Liver (tissue), 9 donors: ENCODE data around the gene LMBR1L. TPM values are rescaled to one million over a fixed set of nuclear protein-coding genes. Genes with fewer than 3 reads are reported as not detected.

Experiments
- DNase-seq: peaks from one replicate; pipeline ENCODE4 v3.0.0-alpha.2; 2017; ENCODE audit warnings: low spot score
- H3K27ac ChIP-seq, 2 donors: one replicate each; pipeline ENCODE4 v1.7.0; 2013; ENCODE audit warnings: inconsistent platforms in 2 of 2, low read length in 2 of 2, control low read depth in 1 of 2, low read depth in 1 of 2, mild to moderate bottlenecking in 1 of 2
- H3K27me3 ChIP-seq, 4 donors: one replicate each; pipeline versions ENCODE4 v1.6.1 to v1.7.0; 2013; ENCODE audit warnings: low read length in 3 of 4, inconsistent platforms in 1 of 4, mild to moderate bottlenecking in 1 of 4, moderate library complexity in 1 of 4; ENCODE audit not compliant: control insufficient read depth in 4 of 4, insufficient read depth in 4 of 4
- H3K36me3 ChIP-seq, 4 donors: one replicate each; pipeline versions ENCODE4 v1.6.1 to v1.7.0; 2013; ENCODE audit warnings: low read length in 3 of 4, mild to moderate bottlenecking in 3 of 4, low read depth in 1 of 4, moderate library complexity in 1 of 4; ENCODE audit not compliant: control insufficient read depth in 4 of 4, insufficient read depth in 3 of 4
- H3K4me1 ChIP-seq, 4 donors: one replicate each; pipeline versions ENCODE4 v1.6.1 to v1.7.0; 2013; ENCODE audit warnings: low read length in 3 of 4, mild to moderate bottlenecking in 3 of 4, moderate library complexity in 1 of 4; ENCODE audit not compliant: control insufficient read depth in 4 of 4, insufficient read depth in 4 of 4
- H3K4me3 ChIP-seq, 3 donors: one replicate each; pipeline versions ENCODE4 v1.6.1 to v1.7.0; 2013; ENCODE audit warnings: low read length in 3 of 3, control low read depth in 1 of 3, low read depth in 1 of 3, mild to moderate bottlenecking in 1 of 3
- H3K9ac ChIP-seq, 2 donors: one replicate each; pipeline ENCODE4 v1.7.0; 2013; ENCODE audit warnings: low read length in 2 of 2, mild to moderate bottlenecking in 2 of 2, moderate library complexity in 2 of 2, control low read depth in 1 of 2, low read depth in 1 of 2
- H3K9me3 ChIP-seq, 4 donors: one replicate each; pipeline versions ENCODE4 v1.6.1 to v1.7.0; 2013; ENCODE audit warnings: low read length in 3 of 4; ENCODE audit not compliant: control insufficient read depth in 4 of 4
- ATF3 ChIP-seq: IDR thresholded peaks from 2 replicates; pipeline ENCODE4 v1.6.1; 2016; ENCODE audit warnings: antibody characterized with exemption
- CTCF ChIP-seq: fragments of 150-350 bp; IDR thresholded peaks from 2 replicates; pipeline ENCODE4 v1.5.1; 2017; ENCODE audit warnings: improper control_type of control experiment, low read depth, low read length; ENCODE audit not compliant: missing input control
- EGR1 ChIP-seq, 2 donors: IDR thresholded peaks; 2 replicates each; pipeline ENCODE4 v1.6.1; 2016 to 2018; ENCODE audit warnings: antibody characterized with exemption in 2 of 2, low read depth in 2 of 2
- FOXA1 ChIP-seq: IDR thresholded peaks from 2 replicates; pipeline ENCODE4 v1.6.1; 2016; ENCODE audit warnings: antibody characterized with exemption
- FOXA2 ChIP-seq: IDR thresholded peaks from 2 replicates; pipeline ENCODE4 v1.6.1; 2016; ENCODE audit warnings: antibody characterized with exemption
- GABPA ChIP-seq, 2 donors: IDR thresholded peaks in 1 of 2; conservative IDR thresholded peaks in 1 of 2; 2 replicates each; pipeline ENCODE4 v1.6.1; 2016; ENCODE audit warnings: antibody characterized with exemption in 2 of 2, mild to moderate bottlenecking in 1 of 2, moderate library complexity in 1 of 2
- HNF4A ChIP-seq, 2 donors: conservative IDR thresholded peaks; 2 replicates each; pipeline ENCODE4 v1.6.1; 2016; ENCODE audit warnings: antibody characterized with exemption in 2 of 2, mild to moderate bottlenecking in 2 of 2
- HNF4G ChIP-seq: IDR thresholded peaks from 2 replicates; pipeline ENCODE4 v1.6.1; 2016; ENCODE audit warnings: antibody characterized with exemption
- JUND ChIP-seq, 2 donors: IDR thresholded peaks; 2 replicates each; pipeline ENCODE4 v1.6.1; 2016; ENCODE audit warnings: antibody characterized with exemption in 2 of 2
- MAX ChIP-seq: IDR thresholded peaks from 2 replicates; pipeline ENCODE4 v1.6.1; 2016; ENCODE audit warnings: antibody characterized with exemption
- NR2F2 ChIP-seq: IDR thresholded peaks from 2 replicates; pipeline ENCODE4 v1.6.1; 2016; ENCODE audit warnings: antibody characterized with exemption
- RAD21 ChIP-seq, 2 donors: IDR thresholded peaks; 2 replicates each; pipeline ENCODE4 v1.6.1; 2016; ENCODE audit warnings: antibody characterized with exemption in 2 of 2, mild to moderate bottlenecking in 2 of 2
- REST ChIP-seq: IDR thresholded peaks from 2 replicates; pipeline ENCODE4 v1.6.1; 2016; ENCODE audit warnings: antibody characterized with exemption, mild to moderate bottlenecking
- RXRA ChIP-seq, 2 donors: IDR thresholded peaks; 2 replicates each; pipeline ENCODE4 v1.6.1; 2017 to 2018; ENCODE audit warnings: antibody characterized with exemption in 2 of 2, mild to moderate bottlenecking in 1 of 2
- SP1 ChIP-seq: IDR thresholded peaks from 2 replicates; pipeline ENCODE4 v1.6.1; 2018; ENCODE audit warnings: antibody characterized with exemption, mild to moderate bottlenecking
- TAF1 ChIP-seq: conservative IDR thresholded peaks from 2 replicates; pipeline ENCODE4 v1.6.1; 2016; ENCODE audit warnings: antibody characterized with exemption, mild to moderate bottlenecking
- YY1 ChIP-seq: IDR thresholded peaks from 2 replicates; pipeline ENCODE4 v1.6.1; 2016; ENCODE audit warnings: antibody characterized with exemption, mild to moderate bottlenecking
- ZBTB33 ChIP-seq: IDR thresholded peaks from 2 replicates; pipeline ENCODE4 v1.6.1; 2016; ENCODE audit warnings: antibody characterized with exemption
- WGBS: extraction: QIAGEN DNeasy Blood & Tissue Kit; methylation state at CpG from one replicate; pipeline ENCODE4 v1.1.7; 2013; 5-methylcytosine and 5-hydroxymethylcytosine counted together
- polyA plus RNA-seq, 2 donors: library from polyadenylated mRNA; stranded (reverse) in 1 of 2; unstranded in 1 of 2; fragments of 200-250 nt in 1 of 2; fragments of >200 nt in 1 of 2; fragmentation: Nextera tagmentation in 1 of 2; extraction: Ambion mirVana in 1 of 2; gene quantifications; one replicate each; pipeline versions ENCODE4 v1.2.1 to v1.2.3, GENCODE V29; 2013 to 2015
- total RNA-seq, 2 donors: library from RNA; depleted of rRNA; stranded (reverse); fragments of >200 nt; gene quantifications; one replicate each; pipeline ENCODE4 v1.2.3, GENCODE V29; 2014
- donor health status: healthy.
- donor health status: healthy.
- donor health status: healthy.
- donor health status: healthy.
- donor health status: healthy.

The LMBR1L gene
- total and polyA plus RNA-seq, 4 donors = 9.3 to 23.7 (median 11.8) TPM

- 2% methylated on average over 66 of the region's 66 CpGs for WGBS
Measured at GRCh38 chr12:49130151-49131050, 19.8 kb upstream of the LMBR1L start.

More at GRCh38 chr12:49130151-49131050, 19.8 kb upstream of the LMBR1L start:
- Histone ChIP-seq H3K9ac (peak overlapping the region; percentile 79 to 91), H3K4me3 (peak overlapping the region; percentile 63 to 95 (median 93)), H3K27ac (peak overlapping the region; percentile 97 to 99), H3K4me1 (peaks cover 2 to 15% (median 7%) of the 10 kb centered on the region in 4 donors), H3K36me3 (peaks cover 4 to 14% (median 9%) of the 10 kb centered on the region in 4 donors), H3K9me3 (no peaks in the 10 kb centered on the region), H3K27me3 (no peaks in the 10 kb centered on the region)
- TF ChIP-seq RXRA (IDR thresholded peaks at IDR 0.05) (peak in 1 of 2 donors; percentile 20), NR2F2 (no peak), YY1 (peak; percentile 69), RAD21 (IDR thresholded peaks at IDR 0.05) (peak; percentile 65 to 75), ATF3 (no peak), MAX (peak; percentile 86), GABPA (IDR thresholded peaks at IDR 0.05 in 1 of 2, conservative IDR thresholded peaks at IDR 0.05 in 1 of 2) (peak; percentile 33 to 72), CTCF (peak; percentile 76), FOXA2 (no peak), HNF4G (no peak), TAF1 (no peak), EGR1 (IDR thresholded peaks at IDR 0.05; ENCODE audit: low read depth in 2 of 2) (peak; percentile 96 to 99), HNF4A (conservative IDR thresholded peaks at IDR 0.05) (no peak), FOXA1 (peak; percentile 34), SP1 (peak; percentile 53), JUND (IDR thresholded peaks at IDR 0.05) (no peak), REST (peak; percentile 53), ZBTB33 (peak; percentile 13)
- DNase-seq = peak; percentile 90
